Right lung (tissue), 10 donors: Measurements from ENCODE around the gene PDE4B. TPM values are rescaled to one million over a fixed set of nuclear protein-coding genes. Genes with fewer than 3 reads are reported as not detected.

Source experiments
- DNase-seq, 2 donors: peaks; one replicate each; pipeline ENCODE4 v3.0.0-alpha.2; 2013
- long read RNA-seq, 8 donors: transcript quantifications; one replicate each; lab custom pipeline, GENCODE V29; 2026
- polyA plus RNA-seq, 5 donors: library from polyadenylated mRNA; unstranded; fragments of 120-200 nt; gene quantifications; one replicate each; pipeline versions ENCODE4 v1.2.1 to v1.2.3, GENCODE V29; 2013; ENCODE audit warnings: inconsistent platforms in 1 of 5, low replicate concordance in 1 of 5; ENCODE audit not compliant: insufficient read length in 5 of 5, insufficient read depth in 1 of 5

Gene PDE4B
- polyA plus RNA-seq = 10 to 100 TPM; 15.4 to 45.9 (median 20.2) TPM
- long read RNA-seq, donor 1, transcript PDE4B-203 (10 exons, 3,982 nt) = major isoform, 7 of 7 reads
- long read RNA-seq, donor 1, partial matches to known transcripts = 0 of 7 reads
- long read RNA-seq, donor 1, other reads (novel, unspliced or antisense) = 0 of 7 reads
- long read RNA-seq, donor 2, partial matches to known transcripts = 0 of 1 reads
- long read RNA-seq, donor 2, other reads (novel, unspliced or antisense) = 0 of 1 reads
- long read RNA-seq, donor 3, partial matches to known transcripts = 0 of 2 reads
- long read RNA-seq, donor 3, other reads (novel, unspliced or antisense) = 0 of 2 reads
- long read RNA-seq, donor 4, transcript PDE4B-203 (10 exons, 3,982 nt) = major isoform, 7 of 8 reads
- long read RNA-seq, donor 4, partial matches to known transcripts = 0 of 8 reads
- long read RNA-seq, donor 4, other reads (novel, unspliced or antisense) = 0 of 8 reads
- long read RNA-seq, donor 5, partial matches to known transcripts = 0 of 2 reads
- long read RNA-seq, donor 5, other reads (novel, unspliced or antisense) = 0 of 2 reads
- long read RNA-seq, donor 6, partial matches to known transcripts = 0 of 4 reads
- long read RNA-seq, donor 6, other reads (novel, unspliced or antisense) = 0 of 4 reads
- long read RNA-seq, donor 7, transcript PDE4B-203 (10 exons, 3,982 nt) = major isoform, 6 of 6 reads
- long read RNA-seq, donor 7, partial matches to known transcripts = 0 of 6 reads
- long read RNA-seq, donor 7, other reads (novel, unspliced or antisense) = 0 of 6 reads
- long read RNA-seq, donor 8, partial matches to known transcripts = 0 of 1 reads
- long read RNA-seq, donor 8, other reads (novel, unspliced or antisense) = 0 of 1 reads

DNA sequence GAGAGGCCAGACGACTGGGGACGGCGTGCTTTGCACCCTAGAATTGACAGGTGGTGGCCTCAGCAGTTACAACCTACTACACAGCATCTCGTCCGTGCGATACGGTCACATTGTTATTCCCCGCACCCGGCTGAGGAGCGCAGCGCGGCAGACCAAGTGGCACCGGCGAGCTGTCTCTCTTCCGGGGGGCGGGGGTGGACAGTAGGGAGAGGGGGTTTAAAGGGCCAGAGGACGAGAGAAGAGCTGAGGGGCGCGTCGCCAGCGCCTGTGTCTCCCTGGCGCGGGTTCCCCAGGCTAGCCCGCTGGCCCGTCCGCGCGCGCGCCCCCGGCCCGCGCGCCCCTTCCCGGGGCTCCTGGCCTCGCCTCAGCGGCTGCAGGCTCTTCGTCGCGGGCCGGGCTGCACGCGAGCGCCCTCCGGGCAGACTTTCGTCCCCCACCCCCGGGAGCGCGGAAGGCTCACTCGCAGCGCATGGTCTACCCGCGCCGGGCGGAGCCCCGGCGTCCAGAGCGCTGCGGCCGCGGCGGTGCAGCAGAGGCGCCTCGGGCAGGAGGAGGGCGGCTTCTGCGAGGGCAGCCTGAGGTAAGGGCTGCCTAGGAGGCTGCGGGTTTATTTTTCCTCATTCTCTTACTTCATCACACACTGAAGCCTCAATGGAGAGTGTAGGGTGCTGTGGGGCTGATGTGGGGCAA lies at the start of gene PDE4B:
PDE4B (plus strand) TSS at position 227 of the 690 bp plus-strand sequence.
- DNase-seq = peak in 1 of 2 donors; percentile 10

DNA sequence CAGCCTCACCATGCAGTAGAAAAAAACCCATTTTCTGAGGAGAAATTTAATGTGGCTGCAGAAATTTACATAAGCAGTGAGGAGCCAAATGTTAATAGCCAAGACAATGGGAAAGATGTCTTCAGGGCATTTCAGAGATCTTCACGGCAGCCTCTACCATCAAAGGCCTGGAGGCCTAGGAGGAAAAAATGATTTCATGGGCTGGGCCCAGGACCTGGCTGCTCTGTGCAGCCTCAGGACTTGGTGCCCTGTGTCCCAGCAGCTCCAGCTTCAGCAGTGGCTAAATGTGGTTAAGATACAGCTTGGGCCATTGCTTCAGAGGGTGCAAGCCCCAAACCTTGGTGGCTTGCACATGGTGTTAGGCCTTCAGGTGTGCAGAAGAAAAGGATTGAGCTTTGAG lies 48.0 kb upstream of the PDE4B start:
- no peak for DNase-seq

DNA sequence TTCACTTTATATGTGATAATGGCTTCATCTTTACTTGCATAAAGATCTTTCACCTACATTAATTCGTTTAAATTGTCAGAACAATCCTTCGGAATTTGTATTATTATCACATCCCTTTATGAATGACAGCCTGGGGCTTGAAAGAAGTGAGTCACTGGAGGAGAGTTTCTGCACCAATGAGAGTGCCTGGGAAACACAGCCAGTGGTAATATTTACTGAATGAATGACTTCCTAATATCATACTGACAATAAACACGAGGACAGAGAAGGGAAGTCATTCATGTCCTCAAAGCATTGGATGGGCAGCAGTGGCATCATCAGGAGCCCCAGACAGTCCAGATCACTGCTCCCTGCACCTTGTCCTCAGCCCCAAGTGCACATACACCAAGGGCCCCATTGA lies 40.7 kb upstream of the PDE4B start:
- DNase-seq = no peak

DNA sequence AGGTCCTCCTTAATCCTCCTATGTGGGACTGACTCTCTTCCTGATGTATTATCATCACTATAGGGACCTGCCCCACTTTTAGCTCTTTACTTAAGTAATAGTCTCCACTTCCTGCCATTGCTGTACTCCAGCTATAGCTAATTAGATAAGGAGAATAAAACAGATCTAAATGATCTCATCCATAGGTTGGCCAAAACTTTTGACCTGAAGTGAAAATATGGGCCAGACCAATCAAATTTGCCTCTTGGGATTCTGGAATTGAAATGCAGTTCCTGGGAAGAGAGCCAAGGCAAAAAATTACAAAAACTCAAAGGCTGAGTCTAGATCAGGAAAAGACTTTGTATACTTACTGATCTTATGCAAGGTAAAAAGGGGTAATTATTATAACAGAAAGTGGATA lies 36.1 kb upstream of the PDE4B start:
- DNase-seq = no peak

DNA sequence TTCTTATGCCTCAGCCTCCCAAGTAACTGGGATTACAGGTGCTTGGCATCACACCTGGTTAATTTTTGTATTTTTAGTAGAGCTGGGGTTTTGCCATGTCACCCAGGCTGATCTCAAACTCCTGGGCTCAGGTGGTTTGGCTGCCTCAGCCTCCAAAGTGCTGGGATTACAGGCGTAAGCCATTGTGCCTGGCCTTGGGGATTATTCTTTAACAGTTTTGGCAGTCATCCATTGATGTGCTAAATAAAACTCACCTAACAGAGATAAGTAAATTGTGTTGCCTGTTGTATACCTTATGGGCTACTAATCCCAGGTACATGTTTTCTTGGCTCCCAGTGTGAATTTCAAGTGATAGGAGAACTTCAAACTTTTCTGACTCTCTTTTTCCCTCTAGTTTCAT lies 35.2 kb upstream of the PDE4B start:
- DNase-seq = no peak

DNA sequence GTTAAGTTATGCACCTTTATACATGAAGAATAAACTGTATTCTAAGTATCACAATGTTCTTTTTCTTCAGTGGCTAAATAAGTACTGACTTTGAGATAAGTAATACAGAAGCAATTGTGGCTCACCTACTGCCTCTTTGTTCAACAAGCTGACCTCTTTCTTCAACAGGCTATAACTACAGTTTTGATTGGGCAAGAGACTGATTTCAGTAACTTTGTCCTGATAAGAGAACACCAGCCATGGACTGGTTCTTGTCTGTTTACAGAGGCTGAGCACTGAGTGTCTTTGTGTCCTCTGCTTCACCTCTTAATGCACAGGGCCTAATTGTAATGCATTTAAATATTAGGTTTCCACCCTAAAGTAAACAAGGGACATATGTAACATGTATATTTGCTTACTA lies 34.6 kb upstream of the PDE4B start:
- DNase-seq = no peak

DNA sequence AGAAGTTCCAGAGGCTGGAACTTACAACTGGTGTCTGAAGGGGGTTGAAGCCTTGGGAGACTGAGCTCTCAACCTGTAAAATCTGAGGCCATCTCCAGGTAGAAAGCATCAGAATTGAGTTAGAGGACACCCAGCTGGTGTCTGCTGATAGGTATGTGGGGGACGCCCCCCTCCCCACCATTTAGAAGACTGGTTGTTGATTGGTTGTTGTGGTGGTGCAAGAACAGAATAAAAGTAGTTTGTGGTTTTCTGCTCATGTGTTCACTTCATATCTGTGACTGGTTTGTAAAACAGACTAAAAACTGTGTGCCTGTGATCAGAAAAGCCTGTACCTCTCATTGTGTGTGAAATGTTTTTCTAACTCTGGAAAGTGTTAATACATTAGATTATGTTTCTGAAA lies 33.2 kb upstream of the PDE4B start:
- DNase-seq = no peak

DNA sequence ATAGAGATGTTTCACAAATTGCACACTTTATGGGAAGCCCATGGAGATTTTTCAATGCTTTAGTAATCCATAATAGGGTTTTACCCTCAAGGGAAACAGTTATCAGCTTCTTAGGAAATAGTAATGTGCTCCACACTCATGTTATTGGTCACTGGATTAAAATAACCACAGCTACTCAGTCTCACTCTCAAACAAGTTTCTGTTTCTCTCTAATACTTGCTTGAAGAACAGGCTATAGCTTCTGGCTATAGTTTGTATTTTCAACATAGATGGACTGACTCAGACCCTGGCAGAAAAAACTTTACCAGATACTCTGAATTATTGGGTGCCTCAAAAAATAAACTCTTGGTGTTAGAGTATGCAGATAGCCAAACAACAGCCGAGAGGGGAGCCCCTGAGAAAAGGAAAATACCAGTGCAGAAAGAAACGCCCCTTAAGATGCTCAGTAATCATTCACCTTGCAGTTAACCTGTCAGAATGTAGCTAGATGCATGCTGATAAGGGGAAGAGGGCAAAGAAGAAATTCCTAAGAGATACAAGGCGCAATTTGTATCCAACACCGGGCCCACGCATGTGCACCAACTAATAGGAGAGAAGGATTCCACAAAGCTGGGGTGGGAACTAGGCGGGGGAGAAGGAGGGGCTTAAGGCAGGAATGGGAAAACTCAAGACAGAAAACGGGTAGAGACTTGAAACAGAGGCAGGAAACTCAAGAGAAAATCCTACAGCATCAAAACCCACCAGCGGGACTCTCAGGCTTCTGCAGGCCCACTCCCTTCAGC lies 30.4 kb upstream of the PDE4B start:
- no peak for DNase-seq

DNA sequence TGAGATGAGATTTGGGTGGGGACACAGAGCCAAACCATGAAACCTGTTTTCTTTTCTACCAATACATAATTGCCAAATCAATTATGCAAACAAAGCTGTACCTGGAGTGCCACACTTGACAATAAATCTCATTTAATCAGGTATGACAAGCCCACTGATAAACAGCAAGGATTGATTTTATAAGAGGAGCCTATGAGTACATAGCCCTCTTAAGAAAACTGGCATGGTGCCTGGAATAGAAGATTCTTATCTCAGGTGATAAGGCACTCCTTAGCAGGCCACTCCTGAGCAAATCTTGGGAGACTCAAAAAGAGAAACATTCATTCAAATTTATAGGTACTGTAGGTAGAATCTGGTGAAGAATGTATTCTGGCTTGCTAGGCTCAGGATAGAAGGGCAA lies 28.6 kb upstream of the PDE4B start:
- DNase-seq = no peak

DNA sequence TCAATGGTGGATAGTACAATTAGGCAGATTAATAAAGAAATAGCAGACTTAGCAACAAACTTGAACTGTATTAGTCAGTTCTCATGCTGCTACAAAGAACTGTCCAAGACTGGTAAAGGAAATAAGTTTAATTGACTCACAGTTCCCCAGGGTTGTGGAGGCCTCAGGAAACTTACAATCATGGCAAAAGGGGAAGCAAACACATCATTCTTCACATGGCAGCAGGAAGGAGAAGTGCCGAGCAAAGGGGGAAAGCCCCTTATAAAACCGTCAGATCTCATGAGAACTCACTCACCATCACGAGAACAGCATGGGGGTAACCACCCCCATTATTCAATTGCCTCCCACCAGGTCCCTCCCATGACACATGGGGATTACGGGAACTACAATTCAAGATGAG lies 27.1 kb upstream of the PDE4B start:
- DNase-seq = no peak

DNA sequence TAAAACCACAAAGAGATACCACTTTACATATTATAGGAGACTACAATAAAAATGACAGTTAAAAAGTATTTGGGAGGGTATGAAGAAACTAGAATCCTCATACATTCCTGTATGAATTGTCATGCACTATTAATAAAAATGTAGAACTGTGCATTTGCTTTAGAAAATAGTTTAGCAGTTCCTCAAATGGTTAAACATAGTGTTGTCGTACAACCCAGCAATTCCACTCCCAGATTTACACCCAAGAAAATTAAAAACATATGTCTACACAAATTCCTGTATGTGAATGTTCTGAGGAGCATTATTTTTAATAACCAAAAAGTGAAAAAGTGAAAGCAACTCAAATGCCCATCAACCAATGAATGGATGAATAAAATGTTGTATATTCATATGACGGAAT lies 23.1 kb upstream of the PDE4B start:
- DNase-seq = no peak

DNA sequence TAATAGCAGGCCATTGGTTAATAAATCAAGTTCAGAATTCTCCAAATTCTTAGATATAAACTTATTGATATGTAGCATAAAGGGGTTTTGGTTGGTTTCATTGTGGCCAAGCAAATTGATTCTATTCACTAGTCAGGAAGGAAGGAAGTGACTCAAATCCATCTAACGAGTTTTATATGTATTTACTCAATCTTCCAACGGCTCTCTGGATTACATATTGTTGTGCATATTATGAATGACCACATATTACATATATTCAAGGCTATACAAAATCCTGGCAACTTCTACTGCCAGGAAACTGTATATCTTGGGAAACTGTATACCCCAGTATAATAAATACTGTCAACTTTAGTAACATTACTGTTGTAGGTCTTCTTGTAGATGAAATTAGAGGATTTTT lies 20.1 kb upstream of the PDE4B start:
- no peak for DNase-seq

DNA sequence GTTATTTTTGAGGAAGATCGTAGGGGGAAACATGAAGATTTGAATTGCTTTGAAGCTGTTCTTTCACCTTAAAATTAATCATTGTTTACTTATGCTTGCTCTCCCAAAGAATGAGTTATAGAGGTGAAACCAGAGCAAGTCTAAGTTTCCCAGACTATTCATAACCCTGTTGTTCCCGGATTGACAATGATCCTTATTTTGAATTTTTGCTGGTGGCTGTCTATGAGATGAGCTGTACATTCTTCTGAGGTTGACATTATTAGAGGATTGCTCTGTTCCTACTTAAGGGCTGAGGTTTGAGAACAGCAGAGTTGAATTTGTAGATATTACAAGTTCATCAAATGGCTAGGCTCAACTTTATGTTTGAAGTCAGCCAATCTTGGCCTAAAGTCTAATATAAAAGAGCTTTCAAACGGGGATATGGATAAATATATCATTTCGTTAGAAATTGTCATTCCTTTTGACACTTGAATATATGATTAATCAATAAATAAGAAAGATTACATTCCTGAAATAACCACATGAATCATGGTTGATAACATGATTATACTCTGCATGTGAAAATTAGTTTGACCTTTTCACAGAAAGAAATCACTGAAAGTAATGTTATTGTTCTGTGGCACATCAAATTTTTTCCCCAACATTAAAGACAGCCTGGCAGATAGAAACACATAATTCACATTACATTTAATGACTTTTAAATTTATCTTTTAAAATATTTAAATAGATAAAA lies 19.1 kb upstream of the PDE4B start:
- DNase-seq = no peak

DNA sequence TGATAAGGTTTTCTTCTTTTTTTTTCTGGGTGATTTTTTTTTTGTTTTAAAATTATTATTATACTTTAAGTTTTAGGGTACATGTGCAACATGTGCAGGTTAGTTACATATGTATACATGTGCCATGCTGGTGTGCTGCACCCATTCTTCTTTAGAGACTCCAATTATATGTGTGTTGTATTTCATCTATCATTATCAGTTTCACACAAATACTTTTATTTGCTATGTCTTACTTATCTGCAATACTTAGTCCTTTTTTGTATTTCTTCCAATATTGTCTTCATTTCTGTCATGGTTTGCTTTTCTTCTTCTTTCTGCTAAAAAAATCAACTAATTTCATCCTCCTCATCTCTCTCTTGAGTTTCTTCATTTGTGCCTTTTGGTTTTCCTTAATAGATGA lies 3.9 kb upstream of the PDE4B start:
- DNase-seq = no peak

DNA sequence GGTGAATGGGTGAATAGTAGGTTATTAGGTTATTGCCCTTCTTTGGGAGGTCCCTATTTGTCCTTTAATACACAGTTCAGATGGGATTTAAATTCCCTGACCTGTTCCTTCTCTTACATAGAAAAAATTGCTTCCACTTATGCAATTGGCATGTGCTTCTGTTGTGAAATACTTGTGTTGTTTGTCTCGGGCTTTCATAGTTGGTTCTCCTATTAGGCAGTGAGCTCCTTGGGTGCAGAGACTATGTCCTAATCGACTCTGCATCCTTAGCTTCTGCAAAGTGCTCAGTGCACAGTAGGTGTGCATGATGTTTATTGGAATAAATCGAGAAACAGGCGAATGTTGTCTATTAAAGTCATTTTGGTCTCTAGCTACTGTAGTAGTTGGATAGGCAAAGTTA lies 1.3 kb upstream of the PDE4B start:
- DNase-seq = peak in 1 of 2 donors; percentile 23

DNA sequence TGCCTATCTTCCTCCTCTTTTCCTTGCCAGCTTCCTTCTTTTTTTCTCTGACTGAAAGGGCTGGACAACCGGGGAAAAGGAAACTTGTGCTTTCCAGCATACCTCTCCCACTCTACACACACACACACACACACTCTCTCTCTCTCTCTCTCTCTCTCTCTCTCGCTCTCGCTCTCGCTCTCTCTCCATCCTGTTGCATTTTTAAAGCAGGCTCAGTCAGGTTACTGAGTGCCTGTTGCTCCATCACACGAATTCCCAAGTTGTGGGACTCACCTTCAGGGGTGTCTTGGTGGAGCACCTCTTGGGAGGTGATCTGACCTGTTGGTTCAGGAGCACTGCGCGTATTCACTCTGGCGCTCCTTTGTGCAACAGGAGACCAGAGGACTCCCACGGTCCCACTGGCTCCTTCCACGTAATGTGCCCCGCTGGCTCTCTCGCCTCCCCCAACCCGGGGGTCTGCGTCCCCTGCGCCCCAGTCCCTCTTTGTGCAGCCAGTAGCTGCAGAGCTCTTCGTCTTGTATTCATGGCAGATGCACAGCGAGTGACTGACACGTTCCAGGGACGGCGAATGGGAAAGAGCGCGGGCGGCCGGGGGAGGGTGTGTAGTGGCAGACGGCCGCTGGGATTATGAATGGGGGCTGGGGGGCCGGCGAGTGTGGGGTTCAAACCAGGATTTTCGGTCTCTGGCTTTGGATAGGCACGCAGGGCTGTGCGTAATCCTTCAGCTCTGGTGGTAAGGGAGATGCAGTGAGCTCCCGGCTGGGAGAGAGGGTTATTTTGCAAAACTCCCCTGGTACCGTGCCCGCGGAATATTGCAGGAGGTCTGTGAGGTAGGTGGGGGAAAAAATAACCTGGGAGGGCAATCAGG lies 660 bp upstream of the PDE4B start:
- DNase-seq = no peak

DNA sequence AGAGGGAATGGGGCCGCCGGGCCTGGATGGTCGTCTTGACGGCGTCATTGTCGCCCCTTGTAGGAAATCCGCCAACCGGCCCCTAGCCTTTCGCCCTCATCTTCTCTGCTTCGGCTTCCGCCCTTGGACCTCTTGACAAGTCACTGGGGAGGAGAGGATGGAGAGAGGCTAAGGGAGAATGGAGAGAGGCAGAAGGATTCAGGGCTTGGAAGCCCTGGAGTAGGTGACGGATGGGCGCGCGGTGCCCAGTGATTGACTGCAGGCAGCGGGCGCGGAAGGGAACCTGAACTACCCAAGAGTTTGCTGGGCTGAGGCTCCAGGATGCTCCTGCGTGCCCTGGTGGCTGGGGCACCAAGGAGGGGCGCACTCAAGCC lies 651 bp downstream of the PDE4B start:
- DNase-seq = no peak

DNA sequence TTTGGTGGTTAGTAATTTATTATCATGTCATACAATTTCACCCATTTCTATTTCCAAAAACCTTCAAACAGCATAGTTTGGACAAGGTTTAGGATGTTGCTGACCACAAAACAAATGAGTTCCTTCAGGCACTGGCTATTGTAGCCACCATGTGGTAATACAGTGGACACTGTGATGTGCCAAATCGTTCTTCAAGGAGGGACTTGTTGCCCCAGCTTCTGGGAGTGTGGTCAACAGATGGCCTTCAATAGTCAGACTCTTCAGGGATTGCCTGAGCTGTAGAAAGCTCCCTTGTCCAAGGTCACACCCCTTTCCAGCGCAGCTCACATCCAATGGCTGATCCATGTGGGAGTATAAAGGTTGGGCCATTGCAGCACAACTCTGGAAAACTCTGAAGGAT lies 2.6 kb downstream of the PDE4B start:
- no peak for DNase-seq

DNA sequence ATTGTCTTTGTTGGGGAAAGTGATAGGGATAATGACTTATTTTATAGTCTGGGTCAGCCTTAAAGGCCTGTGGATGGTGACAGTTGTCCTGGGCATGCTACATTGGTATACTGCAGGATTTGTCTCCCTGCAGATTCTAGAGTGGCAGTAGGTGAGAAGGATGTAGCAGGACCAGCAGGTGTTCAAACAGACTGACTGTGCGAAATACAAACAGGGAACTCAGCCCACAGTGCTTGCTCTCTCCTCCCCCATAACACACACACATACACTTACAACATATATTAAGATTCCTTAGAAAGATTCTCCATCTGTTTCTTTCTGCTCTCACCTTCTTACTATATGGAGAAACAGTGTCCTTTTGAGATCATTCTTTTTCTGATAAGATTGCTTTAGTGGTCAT lies 6.9 kb downstream of the PDE4B start:
- DNase-seq = no peak

DNA sequence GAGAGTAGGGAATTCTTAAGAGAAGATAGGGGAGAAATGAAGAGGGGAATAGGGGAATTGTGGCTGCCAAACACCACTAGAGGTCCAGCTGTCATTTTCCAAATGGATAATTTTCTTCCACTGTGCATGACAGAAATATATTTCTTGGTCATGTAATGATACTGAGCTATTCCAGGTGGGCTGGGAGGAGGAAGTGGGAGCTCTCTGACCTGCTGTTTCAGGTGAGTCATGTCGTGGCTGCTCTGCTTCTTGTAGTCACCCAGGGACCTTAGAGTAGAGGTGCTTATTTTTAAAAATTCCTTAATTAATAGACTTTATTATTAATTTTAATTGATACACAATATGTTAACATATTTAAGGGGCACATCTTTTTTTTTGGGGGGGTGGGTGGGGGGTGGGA lies 11.9 kb downstream of the PDE4B start:
- no peak for DNase-seq
